Panc1 (cell line): Measurements from ENCODE around the gene TANGO2. TPM values are rescaled to one million over a fixed set of nuclear protein-coding genes. Genes with fewer than 3 reads are reported as not detected.

Experiments used
- ATAC-seq: fragments of 200-7000 bp; cut with Tn5 transposase; 2 replicates; pipeline ENCODE4 v1.9.1; 2020; ENCODE audit warnings: mild to moderate bottlenecking, moderate library complexity
- BruUV-seq: library from RNA; stranded (reverse); fragments of 400-500 nt; replicated peaks from 2 replicates; lab custom pipeline; 2021; lab: Mats Ljungman, UMichigan
- CTCF ChIA-PET: fragments of 300-600 bp; sonication (Branson Sonifier 250); formaldehyde crosslinking; loops from one replicate; lab custom pipeline; 2022; ENCODE audit warnings: antibody characterized with exemption; lab: Charles Lee
- POLR2A ChIA-PET: fragments of 300-600 bp; sonication (Branson Sonifier 250); formaldehyde crosslinking; loops from one replicate; lab custom pipeline; 2022; ENCODE audit warnings: antibody characterized with exemption; lab: Charles Lee
- DNase-seq: peaks from one replicate; pipeline ENCODE4 v3.0.0-alpha.2; 2010; ENCODE audit warnings: low read depth, low spot score
- H3K27ac ChIP-seq: 2 replicates; pipeline ENCODE4 v1.5.1; 2011; ENCODE audit warnings: mild to moderate bottlenecking, low read length, inconsistent platforms
- H3K27me3 ChIP-seq: fragments of 200-500 bp; sonication (Bioruptor generic); 2 replicates; pipeline ENCODE4 v1.6.0; 2014; ENCODE audit warnings: low read length, inconsistent platforms; ENCODE audit not compliant: control insufficient read depth, insufficient read depth
- H3K36me3 ChIP-seq: fragments of 200-500 bp; sonication (Bioruptor generic); 2 replicates; pipeline ENCODE4 v1.5.1; 2014; ENCODE audit warnings: inconsistent platforms, mild to moderate bottlenecking, low read length, moderate library complexity; ENCODE audit not compliant: control insufficient read depth, insufficient read depth
- H3K4me1 ChIP-seq: 2 replicates; pipeline ENCODE4 v1.5.1; 2011; ENCODE audit warnings: inconsistent platforms, mild to moderate bottlenecking, low read length, moderate library complexity; ENCODE audit not compliant: control insufficient read depth, insufficient read depth
- H3K4me3 ChIP-seq, 2 experiments: 2 replicates each; pipeline ENCODE4 v1.5.1; 2011 to 2012; ENCODE audit warnings: low read depth in 2 of 2, low read length in 2 of 2, mild to moderate bottlenecking in 2 of 2, inconsistent platforms in 1 of 2, moderate library complexity in 1 of 2
- H3K9me3 ChIP-seq: fragments of 200-500 bp; sonication (Bioruptor generic); 2 replicates; pipeline ENCODE4 v1.5.1; 2014; ENCODE audit warnings: low read depth, mild to moderate bottlenecking, inconsistent platforms, low read length, moderate library complexity; ENCODE audit not compliant: control insufficient read depth, insufficient read depth
- POLR2AphosphoS5 ChIP-seq: IDR thresholded peaks from 2 replicates; pipeline ENCODE4 v1.6.1; 2012; ENCODE audit warnings: mild to moderate bottlenecking, low read depth, low read length, moderate library complexity
- SIN3A ChIP-seq: IDR thresholded peaks from 2 replicates; pipeline ENCODE4 v1.6.1; 2012; ENCODE audit warnings: low read depth, mild to moderate bottlenecking, low read length, moderate library complexity, borderline replicate concordance; ENCODE audit not compliant: insufficient read depth
- TCF7L2 ChIP-seq: IDR thresholded peaks from 2 replicates; pipeline ENCODE4 v1.6.1; 2011; ENCODE audit warnings: mild to moderate bottlenecking, low read depth, low read length, inconsistent platforms
- in situ Hi-C: cut with HindIII; loops from 2 replicates; pipeline ENCODE4 v1.10.0; 2016; ENCODE audit warnings: low sequenced_read_pairs, low pct_unique_long_range_greater_than_20kb
- intact Hi-C: fragments of 100-400 bp; cut with micrococcal nuclease; formaldehyde crosslinking; loops from one replicate; pipeline ENCODE4 v1.10.0; 2022; ENCODE audit not compliant: unreplicated experiment
- total RNA-seq: library from RNA; stranded (reverse); gene quantifications from one replicate; pipeline ENCODE4 v1.2.1, GENCODE V29; 2021; ENCODE audit not compliant: unreplicated experiment
- TF ChIP-seq, protein P1 (sequence below): fragments of 450-650 bp; IDR thresholded peaks from 2 replicates; pipeline ENCODE4 v1.5.1; 2017; ENCODE audit warnings: mild to moderate bottlenecking
- TF ChIP-seq, protein P2 (sequence below), 2 experiments: IDR thresholded peaks; 2 replicates each; pipeline ENCODE4 v1.6.1; 2011 to 2012; ENCODE audit warnings: low read depth in 2 of 2, control low read depth in 1 of 2, low read length in 1 of 2, mild to moderate bottlenecking in 1 of 2, moderate library complexity in 1 of 2; ENCODE audit not compliant: insufficient read depth in 1 of 2

The TANGO2 gene
- total RNA-seq, 1 experiment from 2014 or later = 32.2 TPM

DNA sequence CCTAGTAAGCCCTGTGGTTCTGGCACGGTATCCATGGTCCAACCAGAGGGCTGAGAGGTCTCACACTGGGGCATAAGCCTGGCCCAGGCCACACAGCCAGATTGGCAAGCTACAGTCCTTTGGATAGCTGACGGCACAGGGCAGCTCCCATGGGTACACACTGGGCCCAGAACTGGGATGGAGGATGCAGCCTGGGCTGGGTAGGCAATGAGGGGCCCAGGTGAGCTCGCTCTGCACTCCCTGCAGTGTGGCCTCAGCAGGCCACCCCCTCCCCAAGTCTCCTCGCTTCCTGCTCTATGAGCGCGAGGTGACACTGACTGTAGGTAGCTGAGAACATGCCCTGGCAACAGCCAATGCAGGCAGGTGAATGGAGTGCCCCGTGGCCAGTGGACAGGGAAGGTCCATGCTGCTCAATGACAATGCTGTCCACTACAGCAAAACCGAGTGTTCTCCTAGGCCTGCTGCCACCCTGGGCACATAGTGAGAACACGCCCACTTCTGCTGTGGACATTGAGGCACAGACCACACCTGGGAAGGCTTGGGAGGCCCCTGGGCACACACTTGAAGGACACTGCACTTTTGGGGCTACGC, 8.1 kb upstream of the TANGO2 start:
- intact Hi-C loops = loop anchor here (5.0 kb wide), 1 partner anchor 41 kb away; no protein-coding TSS in a partner anchor
- H3K27ac ChIP-seq = no peak overlapping the region
- ChIA-PET CTCF (interaction anchor here (0.6 to 1.3 kb wide), 4 partner anchors 14 to 289 kb away, joined by 4 to 10 read pairs (median 6); no protein-coding TSS in a partner anchor), POLR2A (no interaction called here)
- no peaks in the 10 kb centered on the region for H3K4me1 ChIP-seq
- no TSS peak for BruUV-seq
- H3K9me3 ChIP-seq = no peaks in the 10 kb centered on the region
- no peaks in the 10 kb centered on the region; the same call in 1 of the 2 replicates for H3K36me3 ChIP-seq
- H3K4me3 ChIP-seq = no peak overlapping the region
- TF ChIP-seq SIN3A (no peak), TCF7L2 (no peak), POLR2AphosphoS5 (no peak)
- TF ChIP-seq, protein P1, sequence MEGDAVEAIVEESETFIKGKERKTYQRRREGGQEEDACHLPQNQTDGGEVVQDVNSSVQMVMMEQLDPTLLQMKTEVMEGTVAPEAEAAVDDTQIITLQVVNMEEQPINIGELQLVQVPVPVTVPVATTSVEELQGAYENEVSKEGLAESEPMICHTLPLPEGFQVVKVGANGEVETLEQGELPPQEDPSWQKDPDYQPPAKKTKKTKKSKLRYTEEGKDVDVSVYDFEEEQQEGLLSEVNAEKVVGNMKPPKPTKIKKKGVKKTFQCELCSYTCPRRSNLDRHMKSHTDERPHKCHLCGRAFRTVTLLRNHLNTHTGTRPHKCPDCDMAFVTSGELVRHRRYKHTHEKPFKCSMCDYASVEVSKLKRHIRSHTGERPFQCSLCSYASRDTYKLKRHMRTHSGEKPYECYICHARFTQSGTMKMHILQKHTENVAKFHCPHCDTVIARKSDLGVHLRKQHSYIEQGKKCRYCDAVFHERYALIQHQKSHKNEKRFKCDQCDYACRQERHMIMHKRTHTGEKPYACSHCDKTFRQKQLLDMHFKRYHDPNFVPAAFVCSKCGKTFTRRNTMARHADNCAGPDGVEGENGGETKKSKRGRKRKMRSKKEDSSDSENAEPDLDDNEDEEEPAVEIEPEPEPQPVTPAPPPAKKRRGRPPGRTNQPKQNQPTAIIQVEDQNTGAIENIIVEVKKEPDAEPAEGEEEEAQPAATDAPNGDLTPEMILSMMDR = no peak
- TF ChIP-seq, protein P2, sequence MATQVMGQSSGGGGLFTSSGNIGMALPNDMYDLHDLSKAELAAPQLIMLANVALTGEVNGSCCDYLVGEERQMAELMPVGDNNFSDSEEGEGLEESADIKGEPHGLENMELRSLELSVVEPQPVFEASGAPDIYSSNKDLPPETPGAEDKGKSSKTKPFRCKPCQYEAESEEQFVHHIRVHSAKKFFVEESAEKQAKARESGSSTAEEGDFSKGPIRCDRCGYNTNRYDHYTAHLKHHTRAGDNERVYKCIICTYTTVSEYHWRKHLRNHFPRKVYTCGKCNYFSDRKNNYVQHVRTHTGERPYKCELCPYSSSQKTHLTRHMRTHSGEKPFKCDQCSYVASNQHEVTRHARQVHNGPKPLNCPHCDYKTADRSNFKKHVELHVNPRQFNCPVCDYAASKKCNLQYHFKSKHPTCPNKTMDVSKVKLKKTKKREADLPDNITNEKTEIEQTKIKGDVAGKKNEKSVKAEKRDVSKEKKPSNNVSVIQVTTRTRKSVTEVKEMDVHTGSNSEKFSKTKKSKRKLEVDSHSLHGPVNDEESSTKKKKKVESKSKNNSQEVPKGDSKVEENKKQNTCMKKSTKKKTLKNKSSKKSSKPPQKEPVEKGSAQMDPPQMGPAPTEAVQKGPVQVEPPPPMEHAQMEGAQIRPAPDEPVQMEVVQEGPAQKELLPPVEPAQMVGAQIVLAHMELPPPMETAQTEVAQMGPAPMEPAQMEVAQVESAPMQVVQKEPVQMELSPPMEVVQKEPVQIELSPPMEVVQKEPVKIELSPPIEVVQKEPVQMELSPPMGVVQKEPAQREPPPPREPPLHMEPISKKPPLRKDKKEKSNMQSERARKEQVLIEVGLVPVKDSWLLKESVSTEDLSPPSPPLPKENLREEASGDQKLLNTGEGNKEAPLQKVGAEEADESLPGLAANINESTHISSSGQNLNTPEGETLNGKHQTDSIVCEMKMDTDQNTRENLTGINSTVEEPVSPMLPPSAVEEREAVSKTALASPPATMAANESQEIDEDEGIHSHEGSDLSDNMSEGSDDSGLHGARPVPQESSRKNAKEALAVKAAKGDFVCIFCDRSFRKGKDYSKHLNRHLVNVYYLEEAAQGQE (IDR thresholded peaks at IDR 0.05; ENCODE audit: insufficient read depth in 1 of 2, low read depth in 2 of 2, low read length in 1 of 2) = no peak
- H3K27me3 ChIP-seq = no peaks in the 10 kb centered on the region
- in situ Hi-C loops = no loop called here
- no peak for ATAC-seq
- no peak for DNase-seq

DNA sequence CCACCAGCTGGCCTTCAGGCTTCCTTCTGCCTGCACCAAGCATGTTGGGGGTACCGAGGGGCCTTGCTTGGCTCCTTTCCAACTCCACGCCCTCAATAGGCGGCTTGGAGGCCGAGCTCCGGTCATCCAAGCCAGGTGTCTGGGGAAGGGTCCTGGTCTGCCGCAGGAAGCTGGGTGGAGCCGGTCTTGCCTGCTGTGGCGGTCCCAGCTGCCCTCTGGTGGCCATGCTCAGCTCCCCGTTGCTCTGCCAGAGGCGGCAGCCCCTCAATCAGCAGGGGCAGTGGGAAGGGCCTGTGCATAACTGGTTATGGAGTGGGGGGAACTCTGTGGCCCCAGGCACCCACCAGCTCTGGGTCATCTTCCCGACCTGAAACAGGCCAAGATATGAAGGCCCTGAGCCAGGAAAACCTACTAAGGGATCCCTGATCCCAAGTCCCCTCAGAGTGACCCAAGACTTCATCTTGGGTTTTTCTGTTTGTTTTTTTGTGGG, 7.5 kb upstream of the TANGO2 start:
- H3K27ac ChIP-seq = no peak overlapping the region
- ATAC-seq (0 out of 2 replicates have a peak, but pooled peaks have one; percentile 51), DNase-seq (no peak)
- in situ Hi-C loops (no loop called here), intact Hi-C loops (loop anchor here (5.0 kb wide), 1 partner anchor 41 kb away; no protein-coding TSS in a partner anchor)
- no peak for TF ChIP-seq POLR2AphosphoS5
- TF ChIP-seq, protein P1 = peak; percentile 88
- H3K9me3 ChIP-seq = no peaks in the 10 kb centered on the region
- BruUV-seq = no TSS peak
- CTCF ChIA-PET = interaction anchor here (0.6 to 1.3 kb wide), 4 partner anchors 13 to 290 kb away, joined by 4 to 10 read pairs (median 6); no protein-coding TSS in a partner anchor
- H3K36me3 ChIP-seq = no peaks in the 10 kb centered on the region; the same call in 1 of the 2 replicates
- H3K27me3 ChIP-seq = no peaks in the 10 kb centered on the region
- H3K4me1 ChIP-seq = no peaks in the 10 kb centered on the region
- POLR2A ChIA-PET = no interaction called here
- no peak overlapping the region for H3K4me3 ChIP-seq
